ENCODE results near the gene CDK2. TPM values are rescaled to one million over a fixed set of nuclear protein-coding genes. Genes with fewer than 3 reads are reported as not detected.
"Not testable (repeated sequence)": the region's sequence is repeated elsewhere in the genome, so short reads cannot be mapped to it uniquely, and the experiment has no call there.

CDK2 gene
- total RNA-seq = 29.5 and 55.0 TPM in 2 replicates

- peak; percentile 27 for DNase-seq (ENCODE audit: low read depth, low spot score)
Observed at GRCh38 chr12:55966408-55967281, at the start of gene CDK2. Gene CDK2 (plus strand): TSS chr12:55966830. CDS start chr12:55967009, 179 bp downstream.

- not testable (repeated sequence) for DNase-seq (ENCODE audit: low read depth, low spot score)
Observed at GRCh38 chr12:55919032-55919431, 47.6 kb upstream of the CDK2 start.

GRCh38 chr12:55922126-55922525, 44.5 kb upstream of the CDK2 start:
- DNase-seq (ENCODE audit: low read depth, low spot score) = no peak

- not testable (repeated sequence) for DNase-seq (ENCODE audit: low read depth, low spot score)
Observed at GRCh38 chr12:55923648-55924047, 43.0 kb upstream of the CDK2 start.

- DNase-seq (ENCODE audit: low read depth, low spot score) = no peak
Observed at GRCh38 chr12:55925371-55925770, 41.3 kb upstream of the CDK2 start.

GRCh38 chr12:55925870-55926737, 40.5 kb upstream of the CDK2 start:
- DNase-seq (ENCODE audit: low read depth, low spot score) = no peak

GRCh38 chr12:55926738-55927587, 39.7 kb upstream of the CDK2 start:
- peak; percentile 67 for DNase-seq (ENCODE audit: low read depth, low spot score)

- no peak for DNase-seq (ENCODE audit: low read depth, low spot score)
Observed at GRCh38 chr12:55927588-55928502, 38.8 kb upstream of the CDK2 start, which contains the start of gene PYM1. Gene PYM1 (minus strand): TSS chr12:55927894. CDS start chr12:55927761, 133 bp downstream.

- DNase-seq (ENCODE audit: low read depth, low spot score) = no peak
Observed at GRCh38 chr12:55929306-55929791, 37.3 kb upstream of the CDK2 start.

GRCh38 chr12:55930771-55931316, 35.8 kb upstream of the CDK2 start, which contains the start of gene DGKA:
Gene DGKA (plus strand): TSS chr12:55931162. CDS start chr12:55936504, 5,342 bp downstream.
- no peak for DNase-seq (ENCODE audit: low read depth, low spot score)

GRCh38 chr12:55931317-55931779, 35.3 kb upstream of the CDK2 start:
- DNase-seq (ENCODE audit: low read depth, low spot score) = no peak

- no peak for DNase-seq (ENCODE audit: low read depth, low spot score)
Observed at GRCh38 chr12:55931780-55932550, 34.7 kb upstream of the CDK2 start.

GRCh38 chr12:55932551-55932910, 34.1 kb upstream of the CDK2 start:
- no peak for DNase-seq (ENCODE audit: low read depth, low spot score)

GRCh38 chr12:55933169-55933798, 33.3 kb upstream of the CDK2 start:
- no peak for DNase-seq (ENCODE audit: low read depth, low spot score)

- DNase-seq (ENCODE audit: low read depth, low spot score) = no peak
Observed at GRCh38 chr12:55933799-55934742, 32.6 kb upstream of the CDK2 start.

GRCh38 chr12:55934773-55935172, 31.9 kb upstream of the CDK2 start:
- DNase-seq (ENCODE audit: low read depth, low spot score) = no peak

- no peak for DNase-seq (ENCODE audit: low read depth, low spot score)
Observed at GRCh38 chr12:55935738-55936151, 30.9 kb upstream of the CDK2 start.

All from pulmonary artery endothelial cell (primary cell).